Lower leg skin (tissue), 4 donors: ENCODE results near the gene SELENOV. TPM values are rescaled to one million over a fixed set of nuclear protein-coding genes. Genes with fewer than 3 reads are reported as not detected.
"Not testable (repeated sequence)": the region's sequence is repeated elsewhere in the genome, so short reads cannot be mapped to it uniquely, and the experiment has no call there.

Experiments
- DNase-seq, 2 donors: peaks; one replicate each; pipeline ENCODE4 v3.0.0-alpha.2; 2019; ENCODE audit warnings: low spot score in 2 of 2
- H3K4me3 ChIP-seq: fragments of 200-600 bp; sonication (generic); 2 replicates; pipeline ENCODE4 v1.5.1; 2017; ENCODE audit warnings: mild to moderate bottlenecking, low read depth; ENCODE audit not compliant: poor library complexity, severe bottlenecking
- POLR2A ChIP-seq, 2 donors: fragments of 450-650 bp; IDR thresholded peaks; one replicate each; pipeline ENCODE4 v1.6.1; 2016 to 2017; ENCODE audit warnings: antibody characterized with exemption in 2 of 2, mild to moderate bottlenecking in 1 of 2, moderate library complexity in 1 of 2
- WGBS, 2 donors: methylation state at CpG; one replicate each; pipeline ENCODE4 v1.1.5; 2018; 5-methylcytosine and 5-hydroxymethylcytosine counted together
- intact Hi-C: fragments of 100-400 bp; cut with DNase I; formaldehyde crosslinking; loops from one replicate; pipeline ENCODE4 v1.15.0; 2023; ENCODE audit warnings: low total_unique reads
- total RNA-seq, 4 donors: library from RNA; depleted of rRNA; stranded (reverse); fragments of >200 nt; gene quantifications; one replicate each; pipeline ENCODE4 v1.1.0, GENCODE V29; 2016
- TF ChIP-seq, protein P1 (sequence below), 3 donors: fragments of 450-650 bp; IDR thresholded peaks; one replicate each; pipeline ENCODE4 v1.5.1; 2016; ENCODE audit warnings: antibody characterized with exemption in 3 of 3, mild to moderate bottlenecking in 3 of 3, moderate library complexity in 2 of 3

Gene SELENOV
- total RNA-seq, 4 donors from 2014 or later, result not detected

DNA sequence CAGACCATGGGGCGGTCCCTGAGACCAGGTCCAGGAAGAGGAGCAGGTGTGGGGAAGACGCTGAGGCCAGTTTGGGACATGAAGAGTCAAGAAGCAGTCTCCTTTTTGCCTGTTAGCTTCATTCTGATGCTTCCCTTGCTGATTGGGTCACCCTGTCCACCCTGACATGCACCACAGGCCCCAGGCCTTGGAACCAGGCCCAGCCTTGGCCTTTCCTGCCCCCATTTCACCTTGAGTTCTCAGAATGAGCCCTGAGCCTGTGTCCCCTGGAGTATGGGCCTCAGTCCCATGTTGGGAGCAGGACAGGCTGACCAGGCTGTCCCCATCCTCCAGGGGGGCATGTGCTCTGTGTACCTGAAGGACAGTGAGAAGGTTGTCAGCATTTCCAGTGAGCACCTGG is 39.2 kb upstream of the SELENOV start:
- 96 to 100% methylated on average over 2 of the region's 2 CpGs for WGBS, 2 donors
- no peak for TF ChIP-seq POLR2A (IDR thresholded peaks at IDR 0.05)
- TF ChIP-seq, protein P1, sequence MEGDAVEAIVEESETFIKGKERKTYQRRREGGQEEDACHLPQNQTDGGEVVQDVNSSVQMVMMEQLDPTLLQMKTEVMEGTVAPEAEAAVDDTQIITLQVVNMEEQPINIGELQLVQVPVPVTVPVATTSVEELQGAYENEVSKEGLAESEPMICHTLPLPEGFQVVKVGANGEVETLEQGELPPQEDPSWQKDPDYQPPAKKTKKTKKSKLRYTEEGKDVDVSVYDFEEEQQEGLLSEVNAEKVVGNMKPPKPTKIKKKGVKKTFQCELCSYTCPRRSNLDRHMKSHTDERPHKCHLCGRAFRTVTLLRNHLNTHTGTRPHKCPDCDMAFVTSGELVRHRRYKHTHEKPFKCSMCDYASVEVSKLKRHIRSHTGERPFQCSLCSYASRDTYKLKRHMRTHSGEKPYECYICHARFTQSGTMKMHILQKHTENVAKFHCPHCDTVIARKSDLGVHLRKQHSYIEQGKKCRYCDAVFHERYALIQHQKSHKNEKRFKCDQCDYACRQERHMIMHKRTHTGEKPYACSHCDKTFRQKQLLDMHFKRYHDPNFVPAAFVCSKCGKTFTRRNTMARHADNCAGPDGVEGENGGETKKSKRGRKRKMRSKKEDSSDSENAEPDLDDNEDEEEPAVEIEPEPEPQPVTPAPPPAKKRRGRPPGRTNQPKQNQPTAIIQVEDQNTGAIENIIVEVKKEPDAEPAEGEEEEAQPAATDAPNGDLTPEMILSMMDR (IDR thresholded peaks at IDR 0.05), result no peak
- no peak for DNase-seq
- no peak overlapping the region for H3K4me3 ChIP-seq
- intact Hi-C loops, result no loop called here

DNA sequence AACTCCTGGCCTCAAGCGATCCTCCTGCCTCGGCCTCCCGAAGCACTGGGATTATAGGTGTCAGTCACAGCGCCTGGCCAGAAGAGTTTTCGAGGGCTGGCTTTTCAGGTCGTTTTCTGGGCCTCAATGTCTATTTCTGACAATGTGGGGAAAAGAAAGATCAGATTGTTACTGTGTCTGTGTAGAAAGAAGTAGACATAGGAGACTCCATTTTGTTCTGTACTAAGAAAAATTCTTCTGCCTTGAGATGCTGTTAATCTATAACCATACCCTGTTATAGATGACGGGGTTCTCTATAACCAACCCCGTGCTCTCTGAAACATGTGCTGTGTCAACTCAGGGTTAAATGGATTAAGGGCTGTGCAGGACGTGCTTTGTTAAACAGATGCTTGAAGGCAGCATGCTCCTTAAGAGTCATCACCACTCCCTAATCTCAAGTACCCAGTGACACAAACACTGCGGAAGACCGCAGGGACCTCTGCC is 35.6 kb upstream of the SELENOV start:
- H3K4me3 ChIP-seq, DNase-seq, intact Hi-C loops: not testable (repeated sequence)
- 73 to 80% methylated on average over 11 of the region's 11 CpGs for WGBS, 2 donors

DNA sequence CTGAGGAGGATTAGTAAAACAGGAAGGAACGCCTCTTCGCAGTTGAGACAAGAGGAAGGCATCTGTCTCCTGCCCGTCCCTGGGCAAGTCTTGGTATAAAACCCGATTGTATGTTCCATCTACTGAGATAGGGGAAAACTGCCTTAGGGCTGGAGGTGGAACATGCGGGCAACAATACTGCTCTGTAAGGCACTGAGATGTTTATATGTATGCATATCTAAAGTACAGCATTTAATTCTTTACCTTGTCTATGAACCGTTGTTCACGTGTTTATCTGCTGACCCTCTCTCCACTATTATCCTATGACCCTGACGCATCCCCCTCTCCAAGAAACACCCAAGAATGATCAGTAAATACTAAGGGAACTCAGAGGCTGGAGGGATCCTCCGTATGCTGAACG is 35.0 kb upstream of the SELENOV start:
- DNase-seq, result no peak
- TF ChIP-seq, protein P1 (IDR thresholded peaks at IDR 0.05), result no peak
- TF ChIP-seq POLR2A (IDR thresholded peaks at IDR 0.05), result no peak
- no peak overlapping the region for H3K4me3 ChIP-seq
- WGBS, 2 donors, result 34 to 43% methylated on average over 10 of the region's 10 CpGs
- intact Hi-C loops, result no loop called here

DNA sequence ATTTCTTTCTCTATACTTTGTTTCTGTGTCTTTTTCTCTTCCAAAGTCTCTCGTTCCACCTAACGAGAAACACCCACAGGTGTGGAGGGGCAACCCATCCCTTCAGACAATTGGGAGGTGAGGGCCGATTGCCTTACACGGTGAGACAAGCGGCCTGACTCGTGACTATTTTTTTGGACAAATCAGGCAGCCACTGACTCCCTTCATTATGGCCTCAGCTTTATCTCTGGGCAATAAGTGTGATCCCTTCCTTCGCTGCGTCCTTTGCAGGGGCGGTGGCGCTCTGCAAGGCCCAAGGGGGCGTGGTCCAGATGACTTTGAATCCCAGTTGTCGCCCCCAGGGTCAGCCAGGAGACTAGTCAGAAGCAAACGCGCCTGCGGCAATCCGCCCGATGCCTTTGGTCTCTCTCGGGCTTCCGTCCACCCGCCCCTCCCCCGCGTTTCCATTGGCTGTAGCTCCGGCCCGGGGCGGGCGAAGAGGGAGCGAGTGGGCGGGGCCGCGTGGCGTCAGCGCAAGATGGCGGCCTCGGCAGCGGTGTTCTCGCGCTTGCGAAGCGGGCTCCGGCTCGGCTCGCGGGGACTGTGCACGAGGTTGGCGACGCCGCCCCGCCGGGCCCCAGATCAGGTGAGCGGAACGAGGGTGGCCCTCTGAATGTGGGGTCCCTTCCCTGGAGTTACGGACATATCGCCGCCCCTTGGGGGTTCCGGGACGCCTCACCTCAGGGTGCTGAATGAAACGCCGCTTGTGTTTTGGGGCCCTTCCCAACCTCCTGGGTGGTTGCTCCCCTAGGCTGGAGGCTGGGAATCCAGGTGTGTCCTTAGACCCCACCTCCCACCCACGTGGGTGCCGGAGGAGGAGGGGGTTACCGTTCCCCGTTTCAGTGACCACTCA is 34.4 kb upstream of the SELENOV start, which contains the start of gene TIMM50:
TIMM50 (plus strand) TSS at position 502 of the 892 bp plus-strand sequence; CDS start at position 518, 16 bp downstream.
- intact Hi-C loops, result no loop called here
- TF ChIP-seq POLR2A (IDR thresholded peaks at IDR 0.05), result peak in 1 of 2 donors; percentile 42
- TF ChIP-seq, protein P1 (IDR thresholded peaks at IDR 0.05), result no peak

DNA sequence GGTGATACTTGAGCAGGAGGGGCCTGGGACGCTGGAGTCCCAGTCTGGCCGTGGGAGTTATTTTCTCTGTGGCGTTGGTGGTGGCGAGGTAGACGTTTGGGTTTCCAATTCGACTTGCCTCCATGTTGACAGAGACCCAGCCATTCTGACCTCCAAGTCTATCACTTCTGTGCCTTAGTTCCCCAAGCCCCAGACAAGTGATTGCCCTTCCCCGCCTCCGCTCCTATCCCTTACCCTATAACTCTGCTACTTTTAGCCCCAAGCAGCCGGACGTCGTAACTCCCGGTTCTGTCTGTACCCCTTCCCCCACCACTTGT is 33.8 kb upstream of the SELENOV start:
- WGBS, 2 donors, result 0 to 1% methylated on average over 12 of the region's 12 CpGs
- intact Hi-C loops, result no loop called here
- no peak for DNase-seq
- peak overlapping the region; percentile 99 for H3K4me3 ChIP-seq
- TF ChIP-seq POLR2A (IDR thresholded peaks at IDR 0.05), result no peak
- TF ChIP-seq, protein P1 (IDR thresholded peaks at IDR 0.05), result no peak

More for the DNA sequence above, 34.4 kb upstream of the SELENOV start, which contains the start of gene TIMM50:
- DNase-seq, result peak; percentile 95 to 99
- peak within 1 kb of the TSS; percentile 99 for H3K4me3 ChIP-seq
- WGBS, 2 donors, result 1% methylated on average over 29 to 47 of the region's 62 CpGs

DNA sequence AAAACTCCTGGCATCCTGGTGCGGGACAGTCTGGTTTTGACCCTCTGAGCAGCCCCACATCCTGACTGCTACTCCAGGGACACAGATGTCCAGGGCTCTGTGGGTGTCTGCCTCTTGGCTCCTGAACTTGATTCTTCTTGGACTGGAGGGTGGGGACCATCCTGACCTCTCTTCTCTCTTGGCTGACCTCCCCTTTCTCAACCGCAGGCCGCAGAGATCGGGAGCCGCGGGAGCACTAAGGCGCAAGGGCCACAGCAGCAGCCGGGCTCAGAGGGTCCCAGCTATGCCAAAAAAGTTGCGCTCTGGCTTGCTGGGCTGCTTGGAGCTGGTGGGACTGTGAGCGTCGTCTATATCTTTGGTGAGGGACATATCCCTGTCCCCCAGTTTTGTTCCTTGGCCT is 33.3 kb upstream of the SELENOV start:
- TF ChIP-seq, protein P1 (IDR thresholded peaks at IDR 0.05), result no peak
- no peak for TF ChIP-seq POLR2A (IDR thresholded peaks at IDR 0.05)
- DNase-seq, result no peak
- H3K4me3 ChIP-seq, result peak overlapping the region; percentile 99
- 69 to 78% methylated on average over 11 of the region's 11 CpGs for WGBS, 2 donors
- intact Hi-C loops, result no loop called here
